Measurements from ENCODE around the gene BEST4. TPM values are rescaled to one million over a fixed set of nuclear protein-coding genes. Genes with fewer than 3 reads are reported as not detected.

The BEST4 gene
- total and polyA plus RNA-seq, 2 of the 13 experiments (the other 11 are each of a cell fraction or from before 2014, with no cell fraction given): 0.77 to 1.4 TPM

DNA sequence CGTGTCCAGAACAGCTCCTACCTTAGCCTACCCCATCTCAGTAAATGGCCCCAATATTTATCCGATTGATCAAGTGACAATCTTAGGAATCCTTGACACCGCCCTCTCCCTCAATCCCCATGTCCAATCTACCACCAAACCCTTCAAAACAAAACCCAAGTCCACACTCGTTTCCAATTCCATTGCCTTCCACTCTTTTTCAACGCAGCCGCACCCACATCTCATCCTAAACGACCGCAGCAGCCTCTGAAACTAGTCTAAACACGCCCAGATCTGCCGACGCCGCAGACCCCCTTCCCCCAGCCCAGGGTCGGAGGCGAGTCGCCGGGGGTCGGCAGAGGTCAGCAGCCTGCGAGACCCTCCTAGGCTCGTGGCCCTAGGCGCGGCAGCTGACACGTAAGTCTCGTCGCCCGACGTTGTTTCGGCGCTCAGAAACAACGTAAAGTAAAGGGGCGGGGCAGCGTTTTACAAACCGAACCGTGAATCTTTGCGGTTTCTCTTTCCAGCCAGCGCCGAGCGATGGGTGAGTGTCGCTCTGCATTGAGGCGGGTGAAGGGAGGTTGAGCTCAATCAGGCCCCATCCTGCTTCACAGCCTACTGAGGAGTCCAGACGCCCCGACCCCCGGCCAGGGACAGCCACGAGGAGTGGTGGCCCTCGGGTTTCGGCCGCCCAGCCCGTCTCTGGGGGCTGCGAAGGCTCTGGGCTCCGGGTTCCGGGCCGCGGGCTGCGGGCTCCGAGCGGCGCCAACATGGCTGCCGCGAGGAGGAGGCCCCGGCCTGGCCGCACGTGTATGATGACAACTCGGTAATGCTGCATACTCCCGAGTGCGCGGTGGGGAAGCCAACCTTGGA, 12.7 kb downstream of the BEST4 start, which contains the start of gene RPS8 (continued):
- TF ChIP-seq, protein P1, sequence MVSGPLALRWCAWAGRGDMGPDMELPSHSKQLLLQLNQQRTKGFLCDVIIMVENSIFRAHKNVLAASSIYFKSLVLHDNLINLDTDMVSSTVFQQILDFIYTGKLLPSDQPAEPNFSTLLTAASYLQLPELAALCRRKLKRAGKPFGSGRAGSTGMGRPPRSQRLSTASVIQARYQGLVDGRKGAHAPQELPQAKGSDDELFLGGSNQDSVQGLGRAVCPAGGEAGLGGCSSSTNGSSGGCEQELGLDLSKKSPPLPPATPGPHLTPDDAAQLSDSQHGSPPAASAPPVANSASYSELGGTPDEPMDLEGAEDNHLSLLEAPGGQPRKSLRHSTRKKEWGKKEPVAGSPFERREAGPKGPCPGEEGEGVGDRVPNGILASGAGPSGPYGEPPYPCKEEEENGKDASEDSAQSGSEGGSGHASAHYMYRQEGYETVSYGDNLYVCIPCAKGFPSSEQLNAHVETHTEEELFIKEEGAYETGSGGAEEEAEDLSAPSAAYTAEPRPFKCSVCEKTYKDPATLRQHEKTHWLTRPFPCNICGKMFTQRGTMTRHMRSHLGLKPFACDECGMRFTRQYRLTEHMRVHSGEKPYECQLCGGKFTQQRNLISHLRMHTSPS (CRISPR knock-in tag; IDR thresholded peaks at IDR 0.05; ENCODE audit: low read depth): no peak
- TF ChIP-seq SP5 (CRISPR knock-in tag; IDR thresholded peaks at IDR 0.05; ENCODE audit: borderline replicate concordance, low read depth) (peak; percentile 83), ZFAT (CRISPR knock-in tag; conservative IDR thresholded peaks at IDR 0.05) (no peak; the same call in 1 of the 2 replicates), ZNF777 (CRISPR knock-in tag; IDR thresholded peaks at IDR 0.05) (peak; percentile 72), TMF1 (CRISPR knock-in tag; IDR thresholded peaks at IDR 0.05; ENCODE audit: low read depth) (peak; percentile 44; the same call in 1 of the 2 replicates), ZSCAN9 (CRISPR knock-in tag; IDR thresholded peaks at IDR 0.05; ENCODE audit: borderline replicate concordance) (no peak; the same call in 1 of the 2 replicates), U2AF2 (IDR thresholded peaks at IDR 0.05; ENCODE audit: low read depth, low read length) (0 out of 2 replicates have a peak, but pooled peaks have one; percentile 73), NFRKB (IDR thresholded peaks at IDR 0.05) (no peak), SRY (CRISPR knock-in tag; IDR thresholded peaks at IDR 0.05) (peak; percentile 92), PAF1 (CRISPR knock-in tag; IDR thresholded peaks at IDR 0.05) (no peak), MAFK (conservative IDR thresholded peaks at IDR 0.05 in 1 of 2, IDR thresholded peaks at IDR 0.05 in 1 of 2; ENCODE audit: low read length in 2 of 2) (peak in 1 of 2 experiments; percentile 24; a peak in 1 of 4 replicates), HNRNPH1 (optimal IDR thresholded peaks at IDR 0.05; ENCODE audit: low read depth, low read length) (no peak)
- TF ChIP-seq, protein P2, sequence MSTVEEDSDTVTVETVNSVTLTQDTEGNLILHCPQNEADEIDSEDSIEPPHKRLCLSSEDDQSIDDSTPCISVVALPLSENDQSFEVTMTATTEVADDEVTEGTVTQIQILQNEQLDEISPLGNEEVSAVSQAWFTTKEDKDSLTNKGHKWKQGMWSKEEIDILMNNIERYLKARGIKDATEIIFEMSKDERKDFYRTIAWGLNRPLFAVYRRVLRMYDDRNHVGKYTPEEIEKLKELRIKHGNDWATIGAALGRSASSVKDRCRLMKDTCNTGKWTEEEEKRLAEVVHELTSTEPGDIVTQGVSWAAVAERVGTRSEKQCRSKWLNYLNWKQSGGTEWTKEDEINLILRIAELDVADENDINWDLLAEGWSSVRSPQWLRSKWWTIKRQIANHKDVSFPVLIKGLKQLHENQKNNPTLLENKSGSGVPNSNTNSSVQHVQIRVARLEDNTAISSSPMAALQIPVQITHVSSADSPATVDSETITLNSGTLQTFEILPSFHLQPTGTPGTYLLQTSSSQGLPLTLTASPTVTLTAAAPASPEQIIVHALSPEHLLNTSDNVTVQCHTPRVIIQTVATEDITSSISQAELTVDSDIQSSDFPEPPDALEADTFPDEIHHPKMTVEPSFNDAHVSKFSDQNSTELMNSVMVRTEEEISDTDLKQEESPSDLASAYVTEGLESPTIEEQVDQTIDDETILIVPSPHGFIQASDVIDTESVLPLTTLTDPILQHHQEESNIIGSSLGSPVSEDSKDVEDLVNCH (CRISPR knock-in tag; IDR thresholded peaks at IDR 0.05): no peak
- TF ChIP-seq, protein P3, sequence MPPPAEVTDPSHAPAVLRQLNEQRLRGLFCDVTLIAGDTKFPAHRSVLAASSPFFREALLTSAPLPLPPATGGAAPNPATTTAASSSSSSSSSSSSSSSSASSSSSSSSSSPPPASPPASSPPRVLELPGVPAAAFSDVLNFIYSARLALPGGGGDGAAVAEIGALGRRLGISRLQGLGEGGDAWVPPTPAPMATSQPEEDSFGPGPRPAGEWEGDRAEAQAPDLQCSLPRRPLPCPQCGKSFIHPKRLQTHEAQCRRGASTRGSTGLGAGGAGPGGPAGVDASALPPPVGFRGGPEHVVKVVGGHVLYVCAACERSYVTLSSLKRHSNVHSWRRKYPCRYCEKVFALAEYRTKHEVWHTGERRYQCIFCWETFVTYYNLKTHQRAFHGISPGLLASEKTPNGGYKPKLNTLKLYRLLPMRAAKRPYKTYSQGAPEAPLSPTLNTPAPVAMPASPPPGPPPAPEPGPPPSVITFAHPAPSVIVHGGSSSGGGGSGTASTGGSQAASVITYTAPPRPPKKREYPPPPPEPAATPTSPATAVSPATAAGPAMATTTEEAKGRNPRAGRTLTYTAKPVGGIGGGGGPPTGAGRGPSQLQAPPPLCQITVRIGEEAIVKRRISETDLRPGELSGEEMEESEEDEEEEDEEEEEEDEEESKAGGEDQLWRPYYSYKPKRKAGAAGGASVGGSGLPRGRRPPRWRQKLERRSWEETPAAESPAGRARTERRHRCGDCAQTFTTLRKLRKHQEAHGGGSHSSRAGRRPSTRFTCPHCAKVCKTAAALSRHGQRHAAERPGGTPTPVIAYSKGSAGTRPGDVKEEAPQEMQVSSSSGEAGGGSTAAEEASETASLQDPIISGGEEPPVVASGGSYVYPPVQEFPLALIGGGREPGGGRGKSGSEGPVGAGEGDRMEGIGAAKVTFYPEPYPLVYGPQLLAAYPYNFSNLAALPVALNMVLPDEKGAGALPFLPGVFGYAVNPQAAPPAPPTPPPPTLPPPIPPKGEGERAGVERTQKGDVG (CRISPR knock-in tag; IDR thresholded peaks at IDR 0.05; ENCODE audit: borderline replicate concordance): peak; percentile 74; the same call in 1 of the 2 replicates
- TF ChIP-seq, protein P4, sequence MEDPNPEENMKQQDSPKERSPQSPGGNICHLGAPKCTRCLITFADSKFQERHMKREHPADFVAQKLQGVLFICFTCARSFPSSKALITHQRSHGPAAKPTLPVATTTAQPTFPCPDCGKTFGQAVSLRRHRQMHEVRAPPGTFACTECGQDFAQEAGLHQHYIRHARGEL (CRISPR knock-in tag; IDR thresholded peaks at IDR 0.05): no peak
- TF ChIP-seq, protein P5, sequence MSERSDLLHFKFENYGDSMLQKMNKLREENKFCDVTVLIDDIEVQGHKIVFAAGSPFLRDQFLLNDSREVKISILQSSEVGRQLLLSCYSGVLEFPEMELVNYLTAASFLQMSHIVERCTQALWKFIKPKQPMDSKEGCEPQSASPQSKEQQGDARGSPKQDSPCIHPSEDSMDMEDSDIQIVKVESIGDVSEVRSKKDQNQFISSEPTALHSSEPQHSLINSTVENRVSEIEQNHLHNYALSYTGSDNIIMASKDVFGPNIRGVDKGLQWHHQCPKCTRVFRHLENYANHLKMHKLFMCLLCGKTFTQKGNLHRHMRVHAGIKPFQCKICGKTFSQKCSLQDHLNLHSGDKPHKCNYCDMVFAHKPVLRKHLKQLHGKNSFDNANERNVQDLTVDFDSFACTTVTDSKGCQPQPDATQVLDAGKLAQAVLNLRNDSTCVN (CRISPR knock-in tag; IDR thresholded peaks at IDR 0.05; ENCODE audit: borderline replicate concordance): peak; percentile 67; the same call in 1 of the 2 replicates
- TF ChIP-seq, protein P6, sequence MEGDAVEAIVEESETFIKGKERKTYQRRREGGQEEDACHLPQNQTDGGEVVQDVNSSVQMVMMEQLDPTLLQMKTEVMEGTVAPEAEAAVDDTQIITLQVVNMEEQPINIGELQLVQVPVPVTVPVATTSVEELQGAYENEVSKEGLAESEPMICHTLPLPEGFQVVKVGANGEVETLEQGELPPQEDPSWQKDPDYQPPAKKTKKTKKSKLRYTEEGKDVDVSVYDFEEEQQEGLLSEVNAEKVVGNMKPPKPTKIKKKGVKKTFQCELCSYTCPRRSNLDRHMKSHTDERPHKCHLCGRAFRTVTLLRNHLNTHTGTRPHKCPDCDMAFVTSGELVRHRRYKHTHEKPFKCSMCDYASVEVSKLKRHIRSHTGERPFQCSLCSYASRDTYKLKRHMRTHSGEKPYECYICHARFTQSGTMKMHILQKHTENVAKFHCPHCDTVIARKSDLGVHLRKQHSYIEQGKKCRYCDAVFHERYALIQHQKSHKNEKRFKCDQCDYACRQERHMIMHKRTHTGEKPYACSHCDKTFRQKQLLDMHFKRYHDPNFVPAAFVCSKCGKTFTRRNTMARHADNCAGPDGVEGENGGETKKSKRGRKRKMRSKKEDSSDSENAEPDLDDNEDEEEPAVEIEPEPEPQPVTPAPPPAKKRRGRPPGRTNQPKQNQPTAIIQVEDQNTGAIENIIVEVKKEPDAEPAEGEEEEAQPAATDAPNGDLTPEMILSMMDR (CRISPR knock-in tag; IDR thresholded peaks at IDR 0.05): 0 out of 2 replicates have a peak, but pooled peaks have one; percentile 9

All from HepG2 (cell line).